ENCODE results near the gene CCDC93. TPM values are rescaled to one million over a fixed set of nuclear protein-coding genes. Genes with fewer than 3 reads are reported as not detected.

The CCDC93 gene, protein sequence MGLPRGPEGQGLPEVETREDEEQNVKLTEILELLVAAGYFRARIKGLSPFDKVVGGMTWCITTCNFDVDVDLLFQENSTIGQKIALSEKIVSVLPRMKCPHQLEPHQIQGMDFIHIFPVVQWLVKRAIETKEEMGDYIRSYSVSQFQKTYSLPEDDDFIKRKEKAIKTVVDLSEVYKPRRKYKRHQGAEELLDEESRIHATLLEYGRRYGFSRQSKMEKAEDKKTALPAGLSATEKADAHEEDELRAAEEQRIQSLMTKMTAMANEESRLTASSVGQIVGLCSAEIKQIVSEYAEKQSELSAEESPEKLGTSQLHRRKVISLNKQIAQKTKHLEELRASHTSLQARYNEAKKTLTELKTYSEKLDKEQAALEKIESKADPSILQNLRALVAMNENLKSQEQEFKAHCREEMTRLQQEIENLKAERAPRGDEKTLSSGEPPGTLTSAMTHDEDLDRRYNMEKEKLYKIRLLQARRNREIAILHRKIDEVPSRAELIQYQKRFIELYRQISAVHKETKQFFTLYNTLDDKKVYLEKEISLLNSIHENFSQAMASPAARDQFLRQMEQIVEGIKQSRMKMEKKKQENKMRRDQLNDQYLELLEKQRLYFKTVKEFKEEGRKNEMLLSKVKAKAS
- 82.3 TPM for total RNA-seq

DNA sequence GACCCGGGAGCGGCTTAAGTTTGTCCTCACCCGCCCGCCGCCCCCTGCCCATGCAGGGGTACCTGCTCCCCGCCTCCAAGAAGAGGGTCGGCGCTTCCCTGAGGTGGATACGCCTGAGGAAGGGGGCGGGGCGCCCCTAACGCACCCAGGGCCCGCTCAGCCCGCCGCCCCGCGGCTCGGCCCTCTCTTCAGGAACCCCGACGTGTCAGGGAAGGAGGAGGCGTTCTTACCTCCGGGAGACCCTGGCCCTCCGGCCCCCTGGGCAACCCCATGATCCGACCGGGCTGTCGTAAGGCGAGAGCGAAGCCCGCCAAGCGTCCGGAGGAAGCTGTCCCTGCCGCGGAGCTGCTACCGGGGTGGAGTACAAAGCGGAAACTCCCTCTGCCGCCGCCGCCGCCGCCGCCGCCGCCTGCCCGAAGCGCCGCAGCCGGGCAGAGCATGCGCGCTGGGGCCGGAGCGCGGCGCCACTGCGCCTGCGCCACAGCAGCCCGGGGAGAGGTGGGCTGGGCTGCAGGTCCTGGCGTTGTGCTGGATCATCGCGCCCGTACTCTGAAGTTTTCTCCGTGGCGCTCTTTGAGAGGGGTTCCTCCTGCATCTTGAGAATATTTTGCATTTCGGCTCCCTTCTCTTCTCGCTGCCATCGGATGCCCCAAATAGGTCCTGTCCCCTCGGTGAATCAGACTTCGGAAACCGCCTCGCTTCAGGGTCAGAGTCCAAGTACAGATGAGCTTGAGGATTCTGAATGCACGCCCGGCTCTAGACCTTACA is at the start of gene CCDC93:
CCDC93 (minus strand) TSS at position 347 of the 768 bp plus-strand sequence; CDS start at position 272, 75 bp downstream.

Small RNA genes within 50 kb of the gene (small RNA-seq; reads per million reads assigned to genes)
- not detected for gene RN7SL111P (ENCODE audit: low replicate concordance)

Other genes with a start within 250 kb of the CCDC93 start
- 67.9 TPM for gene DDX18, start 199.4 kb downstream of the CCDC93 start, total RNA-seq
- gene INSIG2, start 74.4 kb upstream of the CCDC93 start, total RNA-seq, result 29.1 TPM